Amygdala (tissue), 56 donors: ENCODE measurements around the gene NUB1.
A peak's percentile ranks its signal among the peaks of the same experiment; 100 is the strongest.

Experiments used
- DNase-seq, 56 donors: peaks; one replicate each; lab custom pipeline; 2025; lab: John Stamatoyannopoulos, UW

NUB1 gene

DNA sequence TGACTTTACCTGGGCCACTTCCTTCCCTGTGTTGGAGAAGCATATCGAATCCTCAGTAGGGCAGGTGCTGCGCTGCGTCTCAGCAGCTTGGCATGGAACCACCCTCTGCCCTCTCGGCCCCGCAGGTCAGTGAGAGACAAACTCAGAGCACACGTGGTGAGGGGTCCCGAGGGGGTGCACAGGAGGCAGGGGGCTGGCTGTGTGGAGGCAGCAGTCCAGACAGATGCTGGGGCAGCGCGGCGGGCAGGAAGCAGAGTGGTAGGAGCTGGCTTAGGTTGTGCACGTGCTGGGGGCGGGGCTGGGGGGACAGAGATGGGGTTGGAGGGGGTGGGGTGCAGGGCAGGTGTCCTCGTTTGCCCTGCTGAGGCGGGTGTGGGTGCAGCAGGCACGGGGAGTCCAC lies 33.1 kb downstream of the NUB1 start:
- no peak for DNase-seq

DNA sequence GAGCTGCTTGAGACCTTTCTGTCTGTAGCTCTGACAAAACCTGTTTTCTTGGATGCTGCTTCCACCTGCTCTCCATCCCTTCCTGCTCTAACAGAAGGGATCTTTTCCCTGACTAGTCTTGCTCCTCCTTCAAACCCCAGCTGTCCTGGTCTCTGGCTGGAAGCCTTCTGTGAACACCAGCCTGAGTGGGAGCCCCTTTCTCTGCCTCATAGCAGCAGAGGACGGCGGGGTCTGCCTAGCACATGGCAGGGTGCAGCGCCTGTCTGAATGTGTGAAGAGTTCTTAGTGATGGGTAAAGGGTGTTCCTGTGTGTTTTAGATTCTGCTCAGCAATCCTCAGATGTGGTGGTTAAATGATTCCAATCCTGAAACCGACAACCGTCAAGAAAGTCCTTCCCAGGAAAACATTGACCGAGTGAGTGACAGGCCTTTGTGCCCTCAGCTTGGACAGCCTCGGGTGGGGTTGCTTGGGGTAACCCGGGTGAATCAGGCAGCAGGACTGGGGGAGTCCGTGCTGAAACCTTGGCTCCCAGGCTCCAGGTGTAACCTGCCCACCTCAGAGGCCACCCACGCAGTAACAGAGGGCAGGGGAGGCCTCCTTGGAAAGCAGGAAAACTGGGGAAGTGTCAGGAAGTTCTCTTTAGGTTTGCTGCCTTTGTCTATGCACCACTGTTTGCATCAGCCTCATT lies 34.1 kb downstream of the NUB1 start:
- DNase-seq, result no peak

DNA sequence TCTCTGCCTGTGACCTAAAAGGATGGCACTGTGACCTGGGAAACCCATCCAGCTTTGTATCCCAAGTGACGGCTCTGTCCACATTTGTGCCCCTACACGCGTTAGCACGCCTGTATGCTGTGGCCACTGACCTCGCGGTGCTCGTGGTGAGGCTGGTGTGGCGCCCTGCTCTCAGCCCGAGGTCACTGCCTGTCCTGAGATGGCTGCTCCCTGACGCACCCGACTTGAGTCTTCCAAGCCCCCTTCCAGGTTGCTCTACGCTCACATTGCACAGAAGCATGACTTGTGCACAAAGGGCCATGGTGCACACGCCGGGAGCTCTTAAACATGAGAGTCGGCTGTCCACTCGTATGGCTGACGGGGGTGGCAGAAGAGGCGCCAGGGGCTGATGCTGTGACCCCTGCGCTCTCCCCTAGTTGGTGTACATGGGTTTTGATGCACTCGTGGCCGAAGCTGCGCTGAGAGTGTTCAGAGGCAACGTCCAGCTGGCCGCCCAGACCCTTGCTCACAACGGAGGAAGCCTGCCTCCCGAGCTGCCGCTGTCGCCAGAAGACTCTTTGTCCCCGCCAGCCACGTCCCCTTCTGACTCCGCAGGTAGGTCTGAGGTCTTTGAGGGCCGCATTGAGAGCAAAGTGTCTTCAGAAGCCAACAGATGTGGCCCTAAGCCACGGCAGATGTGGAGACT lies 34.7 kb downstream of the NUB1 start:
- no peak for DNase-seq

DNA sequence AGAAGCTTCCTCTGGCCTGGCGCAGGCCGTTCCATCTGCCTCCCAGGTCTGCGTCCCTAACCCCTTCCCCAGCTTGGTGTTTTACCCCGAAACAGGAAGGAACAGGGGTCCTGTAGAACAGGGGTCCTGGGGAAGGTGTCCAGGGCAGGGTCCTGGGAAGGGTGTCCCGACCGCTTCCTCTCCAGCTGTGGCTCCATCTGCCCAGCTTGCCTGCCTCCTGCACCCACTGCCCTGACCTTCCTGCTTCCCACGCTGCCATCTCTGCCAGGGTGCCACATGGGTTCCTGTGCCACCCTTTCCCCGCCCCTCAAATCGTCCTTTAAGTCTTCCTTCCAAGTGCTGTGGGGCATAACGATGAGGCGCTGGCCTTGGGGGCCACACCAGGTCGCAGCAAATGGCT lies 35.8 kb downstream of the NUB1 start:
- DNase-seq, result no peak

DNA sequence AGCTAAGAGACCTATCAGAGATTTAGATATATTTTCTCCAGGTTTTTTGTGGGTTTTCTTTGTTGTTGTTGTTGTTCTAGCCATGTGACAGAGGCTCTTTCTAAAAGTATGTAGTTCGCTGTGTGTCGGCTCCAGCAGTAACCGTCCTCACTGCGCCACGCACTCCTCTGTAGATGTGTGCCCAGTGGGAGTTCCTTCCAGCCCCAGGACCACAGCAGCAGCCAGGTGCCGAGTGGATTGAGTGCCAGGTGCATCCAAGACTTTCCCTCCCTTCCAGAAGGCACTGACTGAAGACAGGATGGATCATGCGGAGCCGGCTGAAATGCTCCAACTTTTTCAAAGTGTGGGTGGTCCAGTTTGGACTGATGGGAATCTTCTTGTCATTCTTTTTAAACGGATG lies 36.4 kb downstream of the NUB1 start:
- DNase-seq, result no peak

DNA sequence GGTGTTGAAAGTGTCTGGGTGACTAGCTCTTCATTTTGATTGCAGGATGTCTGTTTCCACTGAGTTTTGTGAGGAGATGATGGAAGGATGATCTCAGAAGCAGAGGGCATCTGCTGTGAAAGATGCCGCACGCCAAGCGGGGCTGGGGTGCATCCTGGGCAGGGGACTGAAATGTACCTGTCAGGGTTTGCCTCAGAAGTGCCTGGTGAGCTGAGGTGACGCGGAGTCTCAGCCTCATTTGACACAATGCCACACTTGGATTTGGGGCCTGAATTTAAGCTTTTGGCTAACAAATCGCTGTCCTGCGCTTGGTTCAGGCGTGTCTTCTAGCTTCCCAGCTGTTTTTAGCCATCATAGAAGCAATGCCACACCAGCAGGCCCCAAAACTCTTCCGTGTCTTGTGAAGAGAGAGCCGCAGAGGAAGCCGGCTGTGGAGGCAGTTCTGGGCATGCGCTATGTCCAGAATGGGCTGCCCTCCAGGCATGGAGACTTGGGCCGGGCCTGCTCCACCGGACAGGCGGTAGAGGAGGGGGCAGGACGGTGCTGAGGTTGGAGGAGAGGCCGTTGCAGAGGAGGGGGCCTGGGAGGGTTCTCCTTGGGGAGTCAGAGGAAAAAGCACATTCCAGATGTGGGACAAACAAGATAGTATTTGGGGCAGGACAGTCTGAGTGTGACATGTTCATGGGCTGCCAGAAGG lies 37.0 kb downstream of the NUB1 start:
- no peak for DNase-seq

DNA sequence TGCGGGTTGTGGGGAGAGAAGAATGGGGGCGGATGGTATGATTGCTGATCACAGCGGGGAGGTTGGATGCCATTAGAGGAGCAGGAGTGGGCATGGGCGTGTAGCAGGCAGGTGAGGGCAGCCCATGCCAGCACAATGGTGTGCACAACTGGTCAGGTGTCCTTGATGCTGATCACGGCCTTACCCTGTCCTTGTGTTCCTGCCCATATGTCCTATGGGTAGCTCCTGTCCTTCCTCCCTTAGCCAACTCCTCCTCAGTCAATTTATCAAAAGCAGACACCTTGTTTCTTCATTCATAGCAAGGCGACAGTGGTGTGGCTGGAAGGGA lies 37.5 kb downstream of the NUB1 start:
- DNase-seq, result no peak

DNA sequence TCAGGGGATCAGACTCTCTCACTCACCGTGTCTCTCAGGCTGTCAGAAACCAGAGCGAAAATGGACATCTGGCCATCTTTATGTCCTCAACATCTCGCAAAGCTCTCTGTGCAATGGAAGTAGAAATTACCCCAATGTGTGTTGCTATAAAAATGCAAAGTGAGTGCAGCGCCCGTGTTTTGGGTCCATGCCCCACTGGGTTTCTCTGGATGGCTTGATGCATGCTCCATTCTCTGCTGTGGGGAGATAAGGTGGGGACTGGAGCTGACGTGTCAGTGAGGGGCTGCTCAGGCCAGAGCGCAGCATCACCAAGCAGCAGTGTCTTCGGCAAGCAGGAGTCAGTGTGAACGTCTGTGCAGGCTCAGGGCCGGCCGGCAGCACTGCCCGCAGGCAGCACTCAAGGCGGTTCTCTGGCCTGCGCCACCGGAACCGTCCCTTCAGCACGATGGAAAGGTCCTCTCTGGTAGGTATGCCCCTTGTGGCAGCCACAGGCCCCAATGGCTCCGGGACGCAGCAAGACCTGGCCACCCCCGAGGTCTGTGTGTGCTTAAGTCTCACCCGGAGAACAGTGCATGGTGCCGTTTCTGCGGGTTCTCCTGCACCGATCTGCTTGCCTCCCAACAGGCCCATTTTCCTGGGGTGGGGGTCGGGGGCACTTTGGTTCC lies 38.1 kb downstream of the NUB1 start:
- DNase-seq, result no peak

DNA sequence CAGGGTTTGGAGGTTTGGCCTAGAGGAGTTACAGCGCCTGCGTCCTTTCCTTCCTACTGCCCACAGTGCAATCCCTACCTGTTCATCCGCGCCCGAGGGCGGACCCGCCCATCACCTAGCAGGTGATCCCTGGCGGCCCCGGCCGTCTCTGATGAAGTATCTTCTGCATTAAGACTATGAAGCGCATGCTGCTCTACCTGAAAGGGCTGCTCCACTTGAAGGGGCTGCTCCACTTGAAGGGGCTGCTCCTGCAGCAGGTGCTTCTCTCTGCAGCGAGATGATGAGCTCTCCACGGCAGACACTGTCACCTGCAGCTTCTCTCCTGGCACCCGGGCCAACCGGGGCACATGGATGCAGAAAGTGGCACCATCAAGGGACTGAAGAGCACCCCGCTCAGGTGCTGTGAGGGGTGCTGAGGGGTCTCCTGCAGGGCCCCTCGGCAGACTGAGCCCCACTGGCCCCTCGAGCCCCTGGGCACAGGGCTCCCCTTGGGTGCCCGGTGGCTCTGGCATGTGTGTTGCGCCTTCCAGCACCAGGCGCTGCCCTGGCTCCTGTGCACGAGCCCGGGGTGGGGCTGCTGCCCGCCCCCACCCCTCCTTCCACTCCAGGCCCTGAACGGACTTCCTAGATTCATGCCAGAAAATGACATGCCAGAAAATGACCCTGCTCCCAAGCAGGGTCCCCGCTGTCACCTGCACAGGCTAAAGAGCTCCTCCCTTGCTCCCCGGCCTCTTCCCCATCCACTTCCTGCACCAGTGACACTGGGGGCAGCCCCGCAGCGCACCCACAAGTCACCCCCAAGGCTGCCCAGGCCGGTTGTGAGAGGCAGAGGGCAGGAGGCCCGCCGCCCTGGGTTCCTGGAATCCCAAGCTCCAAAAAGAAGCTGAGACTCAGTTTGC lies 38.8 kb downstream of the NUB1 start:
- no peak for DNase-seq

DNA sequence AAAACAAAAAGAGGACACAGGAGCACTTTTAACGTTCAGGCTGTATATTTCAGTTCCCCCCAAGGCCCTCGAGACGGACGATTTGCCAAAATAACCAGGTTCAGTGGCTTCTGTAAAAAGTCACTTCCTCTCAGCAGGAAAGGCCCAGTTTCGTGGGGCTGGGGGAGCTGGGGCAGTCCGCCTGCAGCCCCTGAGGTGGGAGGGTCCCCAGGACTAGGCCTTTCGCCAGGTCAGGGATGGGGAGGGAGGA lies 39.4 kb downstream of the NUB1 start:
- DNase-seq, result peak in 1 of 56 donors; percentile 2

DNA sequence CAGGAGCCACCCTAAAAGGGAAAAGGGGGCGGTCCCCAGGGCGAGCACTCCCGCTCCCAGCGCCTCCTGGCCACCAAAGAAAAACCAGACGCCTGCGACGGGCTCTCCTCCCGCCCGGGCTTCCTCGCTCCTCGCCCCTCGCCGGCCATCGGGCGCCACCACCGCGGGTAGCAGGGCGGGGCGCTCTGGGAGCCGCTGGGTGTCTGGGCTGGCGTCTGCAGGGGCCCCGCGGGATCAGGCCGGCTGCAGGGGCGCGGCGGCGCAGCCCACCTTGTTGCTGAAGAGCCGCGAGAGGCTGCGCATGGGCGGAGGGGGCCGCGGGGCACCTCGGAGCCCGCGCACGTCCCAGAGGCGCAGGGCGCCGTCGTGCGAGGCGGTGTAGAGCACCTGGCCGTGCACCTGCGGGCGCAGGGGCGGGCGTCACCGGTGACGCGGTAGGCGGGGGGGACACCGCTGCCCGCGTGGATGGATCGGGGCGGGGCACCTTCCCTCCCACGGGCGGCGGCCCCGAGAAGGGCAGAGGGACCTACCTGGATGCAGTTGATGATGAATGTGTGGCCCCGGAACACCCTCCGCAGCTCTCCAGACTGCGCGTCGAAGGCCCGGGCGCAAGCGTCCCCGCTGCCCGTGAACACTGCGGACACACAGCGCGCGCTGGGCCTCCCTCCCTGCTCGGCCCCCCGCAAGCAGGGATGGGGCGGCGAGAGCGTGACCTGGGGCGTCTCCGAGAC lies 39.9 kb downstream of the NUB1 start:
- peak in 1 of 56 donors; percentile 27 for DNase-seq

DNA sequence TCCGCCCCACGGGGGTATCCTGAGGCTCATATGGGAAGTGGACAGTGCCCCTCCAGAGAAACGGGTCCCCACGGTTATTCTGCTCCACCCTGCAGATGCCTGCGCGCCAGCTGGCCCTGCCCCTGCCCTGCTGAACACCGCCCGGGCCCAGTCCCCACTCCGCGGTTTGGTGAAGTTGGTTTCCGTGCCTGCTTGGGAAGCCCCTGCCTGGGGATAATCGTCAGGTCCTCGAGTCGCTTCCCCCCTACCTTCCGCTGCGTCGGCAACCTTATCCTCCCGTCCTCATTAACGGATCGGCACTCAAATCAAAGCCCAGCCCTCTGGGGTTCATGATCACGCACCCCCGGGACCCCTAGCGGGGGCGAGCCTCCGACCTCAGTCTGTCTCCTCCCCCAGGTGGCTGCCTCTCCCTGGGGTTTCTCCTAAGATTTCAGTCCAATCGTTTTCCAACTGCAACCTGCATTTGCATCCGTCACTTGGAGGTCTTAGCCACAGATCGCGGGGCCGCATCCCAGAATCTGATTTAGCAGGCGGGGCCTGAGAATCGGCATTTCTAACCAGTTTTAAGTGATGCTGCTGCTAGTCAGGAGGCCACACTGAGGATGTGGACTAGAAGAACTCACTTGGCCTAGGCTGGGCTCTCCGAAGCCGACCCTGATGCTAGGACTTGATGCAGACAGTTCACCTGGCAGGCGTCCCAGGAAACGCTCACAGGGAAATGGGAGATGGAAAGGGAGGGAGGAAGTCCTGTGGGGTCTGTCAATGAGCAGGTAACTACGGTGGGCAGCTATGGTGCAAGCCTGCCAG lies 40.7 kb downstream of the NUB1 start:
- DNase-seq, result no peak

DNA sequence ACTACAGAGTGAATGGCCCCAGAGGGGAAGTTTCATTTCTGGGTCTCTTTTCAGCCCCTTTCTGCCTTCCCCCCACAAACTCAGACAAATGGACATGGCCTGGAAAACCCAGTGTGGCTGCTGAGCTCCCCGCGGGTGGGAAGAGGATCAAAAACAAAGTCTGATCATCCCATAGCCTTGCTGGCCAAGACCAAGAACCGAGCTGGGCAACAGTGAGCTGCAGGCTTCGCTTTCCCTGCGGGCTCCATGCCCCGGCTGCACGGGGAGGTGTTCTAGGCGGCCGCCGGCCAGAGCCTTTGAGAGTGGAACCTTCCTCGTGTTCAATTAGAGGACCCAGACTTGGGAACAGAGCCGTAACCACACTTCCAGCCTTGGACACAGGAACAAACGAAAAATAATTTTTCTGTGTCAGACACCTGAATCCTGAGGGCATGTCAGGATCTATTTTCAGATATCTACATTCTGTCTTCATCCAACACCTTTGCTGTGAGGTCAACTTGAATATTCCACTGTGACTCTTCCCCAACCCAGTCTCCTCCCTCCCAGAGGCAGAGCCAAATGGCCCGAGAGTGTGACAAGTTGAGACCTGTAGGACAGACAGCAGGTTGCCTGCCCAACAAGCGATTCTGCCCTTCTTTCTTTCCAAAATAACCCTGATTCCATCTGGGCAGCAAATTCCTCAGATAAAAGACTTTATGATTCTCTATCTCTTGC lies 42.2 kb downstream of the NUB1 start:
- DNase-seq, result no peak

DNA sequence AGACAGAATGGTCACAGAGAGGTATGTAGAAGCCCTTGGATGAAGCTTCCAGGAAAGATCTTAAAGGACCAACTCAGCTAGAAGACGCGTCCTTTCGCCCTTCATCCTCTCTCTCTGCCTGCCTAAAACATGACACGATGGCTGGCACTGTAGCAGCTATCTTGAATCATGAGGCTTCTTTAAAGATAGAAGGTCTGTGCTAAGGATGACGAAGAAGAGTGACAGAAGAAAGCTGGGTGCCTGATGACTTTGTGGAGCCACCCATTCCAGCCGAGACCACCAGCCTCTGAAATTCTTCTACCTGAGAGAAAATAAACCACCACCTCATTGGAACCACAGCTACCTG lies 42.7 kb downstream of the NUB1 start:
- DNase-seq, result no peak

DNA sequence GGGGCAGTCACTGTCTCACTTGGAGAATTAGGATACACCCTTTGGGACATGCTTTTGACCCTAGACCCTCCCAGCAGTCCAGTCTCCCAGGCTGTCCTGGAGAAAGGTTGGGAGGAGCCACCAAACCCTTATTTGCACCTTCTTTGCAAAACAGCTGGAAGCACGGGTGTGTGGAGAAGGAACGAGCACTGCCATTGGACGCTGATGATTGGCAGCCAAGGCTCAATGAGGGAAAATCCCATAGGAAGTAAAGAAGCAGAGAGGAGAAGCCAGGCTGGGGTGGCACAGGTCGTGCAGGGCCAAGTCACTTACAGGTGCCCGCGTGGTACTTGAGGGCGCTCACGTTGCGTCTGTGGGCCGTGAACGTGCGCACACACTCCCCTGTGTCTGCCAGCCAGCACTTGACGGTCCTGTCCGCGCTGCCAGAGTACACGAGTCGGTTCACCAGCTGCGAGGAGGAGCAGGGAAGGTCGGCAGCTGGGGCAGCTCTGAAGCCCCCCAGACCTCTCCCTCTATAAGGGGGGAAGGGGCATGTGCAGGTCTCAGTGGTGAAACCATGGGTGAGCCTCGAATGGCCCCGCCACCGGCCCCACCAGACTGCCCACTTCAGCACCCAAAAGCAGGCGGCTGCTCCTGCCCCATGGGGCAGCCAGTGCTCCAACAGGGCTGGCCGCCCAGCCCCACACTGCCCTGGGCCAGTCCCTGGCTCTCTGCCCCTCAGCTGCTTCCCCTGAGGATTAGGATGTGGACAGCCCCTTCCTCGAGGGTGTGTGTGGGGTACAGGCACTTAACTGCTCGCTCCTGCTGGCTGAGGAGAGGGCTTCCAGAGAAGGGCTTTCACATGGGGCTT lies 43.4 kb downstream of the NUB1 start:
- no peak for DNase-seq

DNA sequence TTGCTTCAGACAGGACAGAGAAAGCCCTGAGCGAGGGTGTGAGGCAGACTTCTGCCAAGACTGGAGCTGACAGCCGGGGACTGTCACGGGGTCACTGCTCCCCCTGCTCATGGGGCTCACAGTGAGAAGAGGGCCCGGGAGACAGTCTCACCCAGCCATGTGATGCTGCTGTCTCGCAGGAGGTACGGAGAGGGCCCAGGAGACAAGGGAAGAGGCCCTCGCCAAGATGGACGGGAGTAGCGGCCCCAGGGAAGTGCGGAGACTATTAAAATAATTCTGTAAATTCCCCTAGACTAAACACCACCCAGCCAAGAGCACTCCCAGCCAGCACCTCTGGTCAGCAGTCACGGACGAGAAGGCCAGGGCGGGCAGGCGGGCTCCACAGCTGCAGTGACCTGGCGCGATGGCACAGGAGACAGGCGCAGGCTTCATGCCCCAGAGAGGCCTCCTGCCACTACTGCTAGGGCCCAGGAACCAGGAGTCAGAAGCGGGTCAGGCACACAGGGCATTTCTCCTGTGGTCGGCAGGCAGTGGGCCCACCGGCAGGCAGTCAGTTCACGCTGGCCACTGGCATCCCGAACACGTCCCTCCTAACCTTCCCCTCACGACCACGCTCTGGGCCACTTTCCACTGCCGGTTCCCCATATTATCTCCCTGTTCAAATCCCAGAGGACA lies 44.2 kb downstream of the NUB1 start:
- no peak for DNase-seq
